HuH-7 (cell line): Measurements from ENCODE around the gene FRAS1.
"Not testable (repeated sequence)": the region's sequence is repeated elsewhere in the genome, so short reads cannot be mapped to it uniquely, and the experiment has no call there.

Experiments
- DNase-seq: peaks from one replicate; pipeline ENCODE4 v3.0.0; 2011; ENCODE audit warnings: low spot score

FRAS1 gene

DNA sequence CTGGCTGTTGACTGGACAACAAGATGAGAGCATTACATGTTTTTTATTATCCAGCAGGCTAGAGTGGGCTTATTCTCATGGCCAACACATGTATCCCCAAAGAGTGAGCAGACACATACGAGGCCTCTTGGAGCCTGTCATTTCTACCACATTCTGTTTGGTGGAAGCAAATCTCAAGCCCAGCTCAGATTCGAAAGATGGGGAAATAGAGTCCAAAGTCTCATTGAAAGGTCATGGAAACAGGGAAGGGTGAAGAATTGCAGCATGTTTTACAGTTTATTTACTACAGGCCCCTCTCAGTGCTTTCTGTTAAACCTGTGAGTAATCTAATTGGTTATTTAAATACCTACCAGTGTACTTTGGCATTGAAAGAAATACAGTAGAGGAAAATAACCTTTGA, 108.6 kb downstream of the FRAS1 start:
- no peak for DNase-seq

DNA sequence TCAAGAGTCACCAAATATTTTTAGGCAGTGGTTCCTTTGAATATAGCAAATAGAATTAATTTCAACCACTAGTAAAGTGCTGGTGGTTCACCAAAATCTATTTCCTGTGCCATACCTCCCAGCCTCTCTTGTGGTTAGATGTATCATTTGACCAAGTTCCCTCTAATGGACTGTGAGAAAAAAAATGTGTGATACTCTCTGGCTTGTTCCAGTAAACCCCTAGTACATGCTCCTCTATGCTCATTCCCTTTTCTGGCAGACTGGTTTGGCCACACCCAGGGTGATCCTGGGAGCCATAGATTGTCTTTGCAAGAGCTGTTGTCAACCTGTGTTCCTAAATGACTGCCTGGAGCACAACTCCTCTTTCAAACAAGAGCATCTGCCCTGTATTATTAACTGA, 109.5 kb downstream of the FRAS1 start:
- DNase-seq: no peak

- DNase-seq: no peak
Measured at GRCh38 chr4:78167510-78167909, 110.4 kb downstream of the FRAS1 start.

DNA sequence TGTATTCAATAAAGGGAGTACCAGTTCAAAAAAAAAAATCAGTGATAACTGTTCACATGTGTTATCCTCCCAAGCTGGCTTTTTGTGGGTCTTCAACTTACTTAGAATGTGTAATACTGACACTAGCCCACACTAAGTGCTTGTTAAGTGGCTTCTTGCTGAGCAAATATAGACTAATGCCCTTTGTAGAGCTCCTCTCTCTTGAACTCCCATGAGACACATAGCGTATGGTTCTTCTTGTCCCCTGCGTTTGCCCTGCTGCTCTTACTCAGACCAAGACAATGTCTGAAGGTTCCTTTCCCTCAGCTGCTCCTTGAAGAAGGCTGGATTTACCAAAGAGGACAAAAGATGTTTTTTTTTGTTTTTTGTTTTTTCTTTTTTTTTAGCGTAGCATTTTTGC, 110.9 kb downstream of the FRAS1 start:
- no peak for DNase-seq

DNA sequence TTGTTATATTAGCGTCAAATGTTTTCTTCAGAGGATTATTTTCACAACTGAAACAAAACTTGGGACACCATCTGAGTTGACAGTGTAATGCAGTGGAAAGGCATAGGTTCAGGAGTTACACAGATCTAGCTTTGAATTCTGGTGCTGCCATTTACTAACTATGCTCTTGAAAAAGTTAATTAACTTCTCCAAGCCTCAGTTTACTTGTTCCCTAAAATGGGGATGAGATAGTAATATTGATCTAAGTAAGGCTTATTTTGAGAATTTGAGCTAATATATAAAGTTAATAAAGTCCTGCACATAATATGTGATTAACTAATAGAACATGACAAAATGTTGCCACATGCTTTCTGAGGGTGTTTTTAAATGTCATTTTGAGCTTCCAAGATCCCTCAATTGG, 112.6 kb downstream of the FRAS1 start:
- DNase-seq: no peak

GRCh38 chr4:78171482-78171881, 114.4 kb downstream of the FRAS1 start:
- DNase-seq: no peak

DNA sequence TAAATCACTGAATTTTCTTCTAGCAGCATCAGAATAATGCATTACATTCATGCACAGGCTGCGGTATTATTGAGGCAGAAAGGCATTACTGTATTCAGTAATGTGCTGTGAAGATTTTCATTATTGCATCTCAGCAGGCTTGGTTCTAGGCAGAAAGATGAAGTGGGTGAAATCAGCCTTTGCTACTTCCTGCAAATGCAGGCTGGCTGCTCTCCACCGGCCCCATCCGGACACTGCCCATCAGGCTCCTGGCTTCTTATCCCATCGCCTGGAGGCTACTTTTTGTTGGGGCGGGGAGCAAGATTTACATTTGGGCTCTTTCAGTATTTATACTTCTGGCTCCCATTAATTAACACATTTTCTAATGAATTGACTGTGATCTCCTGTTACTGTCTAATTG, 117.8 kb downstream of the FRAS1 start:
- DNase-seq: no peak

- no peak for DNase-seq
Measured at GRCh38 chr4:78179196-78179595, 122.1 kb downstream of the FRAS1 start.

DNA sequence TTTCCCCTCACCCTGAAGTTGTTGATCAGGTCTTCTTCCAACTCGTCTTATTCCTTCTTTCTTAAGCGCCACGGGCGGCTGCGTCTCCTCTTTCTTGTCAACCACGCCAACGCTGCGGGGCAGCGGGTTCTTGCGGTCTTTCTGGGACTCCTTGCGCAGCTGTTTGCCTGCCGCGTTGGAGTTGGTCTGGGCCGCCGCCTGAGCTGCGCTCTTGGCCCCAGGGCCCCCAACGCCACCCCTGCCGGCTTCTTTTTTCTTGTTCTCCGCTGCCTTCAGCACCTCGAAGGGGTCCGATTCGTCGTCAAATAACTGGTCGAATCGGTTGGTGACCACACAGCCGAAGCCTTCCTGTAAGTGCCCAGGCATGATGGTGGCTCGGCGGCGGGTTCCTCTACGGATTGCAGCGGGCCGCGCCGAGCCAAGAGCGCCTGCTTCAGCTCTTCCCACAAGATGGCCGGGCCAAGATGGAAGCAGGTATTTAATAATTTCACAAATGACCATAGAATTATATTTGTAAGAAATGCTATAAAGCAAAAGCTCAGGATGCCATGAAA, 124.6 kb downstream of the FRAS1 start:
- not testable (repeated sequence) for DNase-seq

- DNase-seq: no peak
Measured at GRCh38 chr4:78184584-78184983, 127.5 kb downstream of the FRAS1 start.

GRCh38 chr4:78185117-78185516, 128.0 kb downstream of the FRAS1 start:
- DNase-seq: no peak

DNA sequence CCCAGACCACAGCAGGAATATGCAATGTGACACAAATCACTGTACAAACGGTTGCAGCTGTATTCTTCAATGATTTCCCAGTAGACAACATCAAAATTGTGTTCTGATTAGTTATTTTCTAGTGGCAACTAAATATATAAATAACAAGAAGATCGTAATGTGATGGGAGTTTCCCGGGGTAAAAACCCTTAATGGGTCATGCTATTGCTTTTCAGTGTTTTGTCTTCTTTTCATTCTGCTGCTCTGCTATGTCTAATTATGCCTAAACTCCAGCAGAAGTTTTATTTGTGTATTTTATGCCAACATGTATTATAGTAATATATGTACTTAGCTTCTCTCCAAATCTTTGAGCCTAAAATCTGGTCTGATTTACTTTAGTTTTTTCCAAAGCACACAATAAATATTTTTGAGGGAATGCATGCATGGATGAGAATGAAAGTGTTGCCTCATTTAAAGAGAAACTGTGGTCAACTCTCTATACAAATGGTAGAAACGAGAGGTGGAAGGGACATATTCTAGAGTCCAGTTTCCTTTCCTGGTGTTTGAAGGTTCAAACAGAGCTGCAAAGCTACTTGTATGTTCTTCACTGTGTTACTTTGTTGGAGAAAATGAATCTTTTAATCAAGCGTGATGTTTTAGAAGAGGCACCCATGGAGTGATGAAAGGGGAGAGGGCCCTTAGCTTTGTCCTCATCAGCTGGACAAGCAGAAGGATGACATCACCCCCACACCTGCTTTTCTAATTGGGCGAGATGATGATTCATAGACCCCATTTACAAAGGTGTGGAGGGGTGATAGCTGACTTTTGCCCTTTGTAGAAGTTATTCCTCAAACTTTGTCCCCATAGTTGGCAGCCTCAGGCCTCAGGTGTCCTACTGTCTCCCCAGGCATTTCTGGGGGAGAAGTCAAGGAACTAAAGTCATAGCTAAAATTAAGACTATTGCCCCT, 129.7 kb downstream of the FRAS1 start:
- DNase-seq: no peak

DNA sequence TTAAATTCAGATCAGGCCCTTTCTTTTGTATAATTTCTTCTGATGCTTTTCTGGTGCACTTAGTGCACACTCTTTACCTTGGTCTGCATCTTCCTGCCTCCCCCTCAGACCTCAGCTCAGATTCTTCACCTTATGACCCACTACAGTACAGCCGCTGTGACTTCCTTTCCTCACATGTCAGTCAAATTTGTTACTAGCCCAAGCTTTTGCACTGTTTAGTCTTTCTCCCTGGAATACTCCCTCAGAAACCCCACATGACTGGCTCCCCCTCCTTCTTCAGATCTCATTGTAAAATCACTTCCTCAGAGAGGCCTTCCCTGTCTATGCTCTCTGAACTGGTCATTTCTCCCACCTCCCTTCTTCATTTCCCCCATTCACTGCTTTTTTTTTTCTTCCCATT, 132.9 kb downstream of the FRAS1 start:
- no peak for DNase-seq

- no peak for DNase-seq
Measured at GRCh38 chr4:78190595-78190994, 133.5 kb downstream of the FRAS1 start.

GRCh38 chr4:78197947-78198346, 140.8 kb downstream of the FRAS1 start:
- DNase-seq: no peak

- no peak for DNase-seq
Measured at GRCh38 chr4:78199984-78200383, 142.9 kb downstream of the FRAS1 start.

- DNase-seq: no peak
Measured at GRCh38 chr4:78200949-78201348, 143.8 kb downstream of the FRAS1 start.

DNA sequence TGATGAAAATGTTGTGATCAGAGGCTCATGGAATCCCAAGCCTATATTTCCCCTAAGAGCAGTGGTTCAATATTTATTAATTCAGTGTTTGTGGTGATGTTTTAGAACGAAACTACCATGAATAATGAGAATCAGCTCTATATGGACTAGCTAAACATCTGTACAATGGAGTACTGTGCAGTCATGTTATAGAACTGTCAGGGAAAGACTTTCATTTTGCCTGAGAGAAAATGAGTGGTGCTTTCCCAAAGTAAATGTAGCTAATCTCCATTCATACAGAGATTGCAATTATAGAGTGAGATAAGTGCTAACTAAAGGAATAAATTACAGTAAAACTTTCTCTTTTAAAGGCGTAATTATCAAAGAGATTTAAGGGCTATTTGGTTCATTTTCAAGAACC, 147.1 kb downstream of the FRAS1 start:
- DNase-seq: no peak

DNA sequence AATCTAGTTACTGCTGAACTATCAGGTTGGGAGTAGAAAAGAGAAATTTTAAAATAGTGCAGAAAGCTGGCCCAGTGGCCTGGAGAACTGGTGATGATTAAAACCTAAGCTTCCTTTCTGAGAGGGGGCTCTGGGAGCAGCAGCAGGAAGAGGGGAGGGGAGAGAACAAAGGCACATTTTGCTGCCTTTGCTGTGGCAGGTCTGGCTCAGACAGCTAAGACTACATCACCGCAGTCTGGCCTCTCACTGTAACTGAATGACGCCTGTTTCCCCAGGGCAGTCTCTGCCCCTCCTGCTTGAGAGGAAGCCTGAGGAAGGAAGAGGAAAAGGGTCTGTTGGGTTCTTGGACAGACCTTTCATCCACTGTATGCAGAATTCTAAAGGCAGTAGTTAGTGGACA, 148.5 kb downstream of the FRAS1 start:
- no peak for DNase-seq

GRCh38 chr4:78207541-78207940, 150.4 kb downstream of the FRAS1 start:
- DNase-seq: no peak

DNA sequence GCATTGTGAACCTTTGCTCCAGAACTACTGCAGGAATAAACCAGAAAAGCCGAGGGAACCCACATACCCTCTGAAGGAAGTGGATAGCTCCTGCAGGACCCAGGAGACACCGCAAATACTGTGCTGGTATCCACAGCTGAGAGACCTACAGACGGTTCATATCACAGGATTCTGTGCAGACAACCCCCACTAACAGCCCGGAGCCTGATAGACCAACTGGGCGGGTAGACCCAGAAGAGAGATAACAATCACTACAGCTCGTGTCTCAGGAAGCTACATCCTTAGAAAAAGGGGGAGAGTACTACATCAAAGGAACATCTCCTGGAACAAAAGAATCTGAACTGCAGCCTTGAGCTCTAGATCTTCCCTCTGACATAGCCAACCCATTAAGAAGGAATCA, 150.8 kb downstream of the FRAS1 start:
- DNase-seq: no peak

- DNase-seq: not testable (repeated sequence)
Measured at GRCh38 chr4:78208896-78209295, 151.8 kb downstream of the FRAS1 start.

GRCh38 chr4:78210694-78211410, 153.7 kb downstream of the FRAS1 start:
- DNase-seq: no peak
